C4-2B (cell line): ENCODE results near the gene B4GALNT3.

Experiments used
- H3K27ac ChIP-seq: fragments of 450-650 bp; 2 replicates; pipeline ENCODE4 v1.5.1; 2017
- CTCF ChIP-seq: fragments of 450-650 bp; conservative IDR thresholded peaks from 2 replicates; pipeline ENCODE4 v1.5.1; 2017; ENCODE audit warnings: mild to moderate bottlenecking
- ZFX ChIP-seq: fragments of 450-650 bp; IDR thresholded peaks from 2 replicates; pipeline ENCODE4 v1.6.1; 2017

Gene B4GALNT3

GRCh38 chr12:545835-546234 lies 86.1 kb downstream of the B4GALNT3 start:
- no peak overlapping the region for H3K27ac ChIP-seq
- TF ChIP-seq CTCF, result no peak
- TF ChIP-seq ZFX, result no peak

DNA sequence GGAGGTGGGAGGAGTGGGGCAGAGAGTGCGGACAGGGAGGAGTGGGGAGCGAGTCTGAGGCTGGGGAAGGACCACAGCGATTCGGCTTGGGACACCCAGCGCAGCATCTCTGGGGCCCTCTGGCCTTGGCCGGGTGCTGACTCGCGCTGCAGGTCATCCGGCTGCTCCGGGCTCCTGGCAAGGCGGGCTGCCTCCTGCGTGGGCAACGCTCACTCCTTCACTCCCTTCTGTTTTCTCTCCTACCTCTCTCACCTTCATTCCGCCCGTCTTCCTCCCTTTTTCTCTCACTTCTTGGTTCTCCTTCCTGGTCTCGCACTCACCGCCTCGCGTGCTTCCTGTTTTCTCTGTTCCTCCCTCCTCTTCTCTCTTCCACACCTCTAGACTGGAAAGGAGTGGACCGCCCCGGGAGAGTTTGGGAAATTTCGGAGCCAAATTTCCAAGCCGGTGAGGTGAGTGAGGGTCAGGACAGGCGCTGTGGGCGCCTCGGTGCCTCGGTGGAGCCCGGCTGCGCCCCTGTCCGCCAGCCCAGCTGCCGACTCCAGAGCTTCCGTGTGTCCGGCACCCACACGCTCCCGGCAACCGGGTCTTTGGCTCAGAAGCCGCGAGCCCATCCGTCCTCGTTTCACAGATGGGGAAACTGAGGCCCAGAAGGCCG lies 86.7 kb downstream of the B4GALNT3 start:
- no peak for TF ChIP-seq ZFX
- no peak; the same call in 1 of the 2 replicates for TF ChIP-seq CTCF
- H3K27ac ChIP-seq, result no peak overlapping the region

- H3K27ac ChIP-seq, result no peak overlapping the region
- TF ChIP-seq CTCF, result peak; percentile 99
- no peak for TF ChIP-seq ZFX
Observed at GRCh38 chr12:546920-547845, 87.4 kb downstream of the B4GALNT3 start.

DNA sequence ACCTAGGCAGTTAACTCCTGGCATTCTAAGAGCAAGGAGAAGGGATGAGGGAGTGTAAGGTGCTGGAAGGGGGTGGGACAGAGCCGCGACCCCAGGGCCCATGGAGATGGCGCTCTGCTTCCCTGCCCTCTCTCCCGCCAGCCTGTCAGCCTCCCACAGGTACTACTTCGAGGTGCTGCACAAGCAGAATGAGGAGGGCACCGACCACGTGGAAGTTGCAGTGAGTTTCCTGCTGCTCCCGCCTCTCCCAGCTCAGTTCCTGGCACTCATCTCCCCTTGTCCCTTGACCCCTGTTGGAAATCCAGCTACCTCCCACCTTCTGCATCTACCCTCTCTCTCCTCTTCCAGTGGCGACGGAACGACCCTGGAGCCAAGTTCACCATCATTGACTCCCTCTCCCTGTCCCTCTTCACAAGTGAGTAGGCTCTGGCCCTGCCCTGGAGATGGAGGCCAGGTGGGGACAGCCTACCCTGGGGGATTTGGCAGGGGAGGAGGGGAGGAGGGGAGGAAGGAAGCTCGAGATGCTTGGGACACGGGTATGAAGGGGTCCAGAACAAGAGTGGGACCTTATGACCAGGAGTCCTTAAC lies 88.2 kb downstream of the B4GALNT3 start:
- no peak overlapping the region for H3K27ac ChIP-seq
- no peak for TF ChIP-seq CTCF
- TF ChIP-seq ZFX, result no peak

DNA sequence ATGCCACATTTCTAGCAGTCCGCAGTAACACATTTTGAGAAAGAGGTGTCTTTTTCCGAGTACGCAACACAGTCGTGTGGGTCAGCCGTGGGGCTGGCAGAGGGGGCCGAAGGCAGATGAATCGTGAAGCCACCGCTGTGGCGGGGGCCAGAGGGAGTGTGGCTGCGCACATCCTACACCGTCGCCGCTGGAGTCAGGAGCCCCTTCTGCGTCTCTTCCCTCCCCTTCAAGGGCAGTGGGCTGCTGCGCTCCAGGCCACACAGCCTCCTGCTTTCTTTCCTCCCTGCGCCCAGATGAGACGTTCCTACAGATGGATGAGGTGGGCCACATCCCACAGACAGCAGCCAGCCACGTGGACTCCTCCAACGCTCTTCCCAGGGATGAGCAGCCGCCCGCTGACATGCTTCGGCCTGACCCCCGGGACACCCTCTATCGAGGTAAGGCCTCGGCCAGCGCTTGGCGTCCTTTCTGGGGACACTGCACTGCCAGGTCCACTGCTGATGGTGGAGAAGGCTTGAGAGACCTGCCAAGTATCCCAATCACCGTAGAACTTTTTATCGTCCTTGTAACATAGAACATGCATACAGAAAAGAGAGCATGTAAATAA lies 89.8 kb downstream of the B4GALNT3 start:
- TF ChIP-seq CTCF, result no peak
- TF ChIP-seq ZFX, result no peak

DNA sequence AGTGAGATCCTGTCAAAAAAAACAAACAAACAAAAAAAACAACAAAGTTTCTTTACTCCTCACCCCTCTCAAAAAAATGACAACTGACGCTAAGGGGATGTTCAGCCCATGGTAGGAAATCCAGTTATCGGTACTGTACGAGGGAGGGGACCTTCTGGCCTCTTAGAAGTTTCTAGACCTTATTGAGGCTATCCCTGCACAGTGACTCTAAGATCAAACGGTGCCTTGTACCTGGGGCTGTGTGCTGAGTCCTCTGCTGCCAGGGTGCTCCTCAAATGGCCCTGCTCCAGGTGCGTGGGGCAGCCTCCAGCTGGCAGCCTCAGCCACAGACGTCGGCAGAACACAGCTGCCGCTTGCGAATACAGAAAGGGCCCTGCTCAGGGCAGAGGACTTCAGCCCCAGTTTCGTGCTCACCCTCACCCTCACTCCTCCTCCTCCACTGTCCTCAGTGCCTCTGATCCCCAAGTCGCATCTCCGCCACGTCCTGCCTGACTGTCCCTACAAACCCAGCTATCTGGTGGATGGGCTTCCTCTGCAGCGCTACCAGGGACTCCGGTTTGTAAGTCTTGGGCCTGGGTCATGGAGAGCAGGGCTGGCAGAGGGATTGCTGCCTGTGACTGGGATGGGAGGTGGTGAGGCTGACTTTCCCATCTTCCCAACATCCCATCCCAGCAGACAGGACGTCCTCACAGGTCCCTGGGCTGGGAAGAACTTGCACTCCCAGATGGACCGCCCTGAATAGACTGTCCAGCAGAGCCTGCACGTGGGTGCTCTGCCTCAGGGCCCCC lies 90.9 kb downstream of the B4GALNT3 start:
- H3K27ac ChIP-seq, result no peak overlapping the region
- TF ChIP-seq CTCF (no peak), ZFX (no peak)

More for the DNA sequence above, 89.8 kb downstream of the B4GALNT3 start:
- no peak overlapping the region for H3K27ac ChIP-seq
